GM21717 (cell line): Measurements from ENCODE around the gene ANKRD34B.

Source experiments
- ATAC-seq: cut with Tn5 transposase; IDR thresholded peaks from one replicate; pipeline ENCODE4 v1.9.1; 2021; ENCODE audit warnings: mild to moderate bottlenecking, moderate library complexity; ENCODE audit not compliant: unreplicated experiment

The ANKRD34B gene

GRCh38 chr5:80573062-80573461 lies 3.0 kb upstream of the ANKRD34B start:
- no peak for ATAC-seq

GRCh38 chr5:80569086-80569960 lies 757 bp downstream of the ANKRD34B start:
- no peak for ATAC-seq

- no peak for ATAC-seq
Measured at GRCh38 chr5:80568251-80568650, 1.8 kb downstream of the ANKRD34B start.

- ATAC-seq = no peak
Measured at GRCh38 chr5:80566711-80567259, 3.3 kb downstream of the ANKRD34B start.

GRCh38 chr5:80565330-80565729 lies 4.8 kb downstream of the ANKRD34B start:
- no peak for ATAC-seq

- no peak for ATAC-seq
Measured at GRCh38 chr5:80559244-80559643, 10.8 kb downstream of the ANKRD34B start.

GRCh38 chr5:80555099-80555498 lies 15.0 kb downstream of the ANKRD34B start:
- ATAC-seq = no peak

- no peak for ATAC-seq
Measured at GRCh38 chr5:80554646-80555045, 15.4 kb downstream of the ANKRD34B start.

- no peak for ATAC-seq
Measured at GRCh38 chr5:80541392-80541791, 28.7 kb downstream of the ANKRD34B start.

GRCh38 chr5:80540691-80541090 lies 29.4 kb downstream of the ANKRD34B start:
- ATAC-seq = no peak

GRCh38 chr5:80516826-80517225 lies 53.3 kb downstream of the ANKRD34B start:
- ATAC-seq = no peak

- no peak for ATAC-seq
Measured at GRCh38 chr5:80509362-80509761, 60.7 kb downstream of the ANKRD34B start.

- ATAC-seq = no peak
Measured at GRCh38 chr5:80508844-80509243, 61.2 kb downstream of the ANKRD34B start.

- ATAC-seq = no peak
Measured at GRCh38 chr5:80507663-80508062, 62.4 kb downstream of the ANKRD34B start.
